Muscle layer of colon (tissue), 2 donors: Measurements from ENCODE around the gene ZNF683.
"Not testable (repeated sequence)": the region's sequence is repeated elsewhere in the genome, so short reads cannot be mapped to it uniquely, and the experiment has no call there.

Experiments used
- H3K27ac ChIP-seq: one replicate; pipeline ENCODE4 v1.7.0; 2013; ENCODE audit warnings: low read depth, mild to moderate bottlenecking, low read length, moderate library complexity
- H3K27me3 ChIP-seq, 2 donors: one replicate each; pipeline ENCODE4 v1.7.0; 2013; ENCODE audit warnings: low read length in 2 of 2, mild to moderate bottlenecking in 2 of 2; ENCODE audit not compliant: insufficient read depth in 2 of 2, control insufficient read depth in 1 of 2
- H3K36me3 ChIP-seq: one replicate; pipeline ENCODE4 v1.7.0; 2013; ENCODE audit warnings: mild to moderate bottlenecking, low read length; ENCODE audit not compliant: insufficient read depth
- H3K4me1 ChIP-seq: one replicate; pipeline ENCODE4 v1.7.0; 2013; ENCODE audit warnings: mild to moderate bottlenecking, low read length; ENCODE audit not compliant: insufficient read depth
- H3K4me3 ChIP-seq, 2 donors: one replicate each; pipeline ENCODE4 v1.7.0; 2013; ENCODE audit warnings: low read length in 2 of 2, low read depth in 1 of 2, mild to moderate bottlenecking in 1 of 2, moderate library complexity in 1 of 2
- H3K9ac ChIP-seq: one replicate; pipeline ENCODE4 v1.7.0; 2013; ENCODE audit warnings: low read length
- H3K9me3 ChIP-seq: one replicate; pipeline ENCODE4 v1.7.0; 2013; ENCODE audit warnings: mild to moderate bottlenecking, low read length
- donor health status: abdominal sarcoma.
- donor health status: Adenocarcinoma of cecum.

The ZNF683 gene

DNA sequence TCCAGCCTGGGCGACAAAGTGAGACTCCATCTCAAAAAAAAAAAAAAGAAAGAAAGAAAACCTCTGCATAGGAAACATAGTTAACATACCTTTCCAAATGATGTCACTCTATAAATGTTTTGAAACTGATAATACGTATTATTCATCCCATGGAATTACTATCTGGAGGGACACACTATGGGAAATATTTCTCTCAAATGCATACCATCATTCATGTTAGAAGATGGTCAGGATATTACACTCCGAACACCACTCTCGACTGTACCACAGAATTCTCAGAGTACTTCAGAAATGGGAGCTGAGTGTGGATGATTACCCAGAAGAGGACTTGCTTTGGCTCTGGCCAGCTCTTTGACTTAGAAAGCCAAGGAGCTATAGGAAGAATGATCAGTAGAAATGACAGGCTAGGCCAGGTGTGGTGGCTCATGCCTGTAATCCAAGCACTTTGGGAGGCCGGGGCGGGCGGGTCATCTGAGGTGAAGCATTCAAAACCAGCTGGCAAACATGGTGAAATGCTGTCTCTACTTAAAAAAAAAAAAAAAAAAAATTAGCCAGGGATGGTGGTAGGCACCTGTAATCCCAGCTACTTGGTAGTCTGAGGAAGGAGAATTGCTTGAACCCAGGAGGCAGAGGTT is 32.8 kb upstream of the ZNF683 start:
- Histone ChIP-seq H3K27ac (no peak overlapping the region), H3K4me1 (no peaks in the 10 kb centered on the region), H3K4me3 (no peak overlapping the region), H3K9me3 (no peaks in the 10 kb centered on the region), H3K9ac (no peak overlapping the region), H3K36me3 (no peaks in the 10 kb centered on the region), H3K27me3 (peaks cover 5 to 21% of the 10 kb centered on the region in 2 donors)

DNA sequence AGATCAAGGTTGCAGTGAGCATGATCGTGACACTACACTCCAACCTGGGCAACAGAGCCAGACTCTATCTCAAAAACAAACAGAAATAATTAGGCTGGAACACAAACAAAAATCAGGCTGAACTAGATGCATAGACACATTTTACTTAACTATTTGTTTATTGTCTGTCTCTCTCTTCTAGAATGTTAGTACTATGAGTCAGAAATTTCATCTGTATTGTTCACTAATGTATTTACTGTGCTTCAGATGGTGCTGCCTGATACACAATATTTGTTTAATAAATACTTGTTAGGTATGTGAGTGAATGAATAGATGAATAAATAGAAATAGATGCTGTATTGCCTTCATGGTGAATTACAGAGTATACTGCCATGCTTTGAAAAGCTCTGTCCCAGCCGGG is 32.1 kb upstream of the ZNF683 start:
- Histone ChIP-seq H3K27me3 (peaks cover 5 to 13% of the 10 kb centered on the region in 2 donors), H3K36me3 (no peaks in the 10 kb centered on the region), H3K4me1 (no peaks in the 10 kb centered on the region), H3K4me3 (no peak overlapping the region), H3K27ac (no peak overlapping the region), H3K9me3 (no peaks in the 10 kb centered on the region), H3K9ac (no peak overlapping the region)

DNA sequence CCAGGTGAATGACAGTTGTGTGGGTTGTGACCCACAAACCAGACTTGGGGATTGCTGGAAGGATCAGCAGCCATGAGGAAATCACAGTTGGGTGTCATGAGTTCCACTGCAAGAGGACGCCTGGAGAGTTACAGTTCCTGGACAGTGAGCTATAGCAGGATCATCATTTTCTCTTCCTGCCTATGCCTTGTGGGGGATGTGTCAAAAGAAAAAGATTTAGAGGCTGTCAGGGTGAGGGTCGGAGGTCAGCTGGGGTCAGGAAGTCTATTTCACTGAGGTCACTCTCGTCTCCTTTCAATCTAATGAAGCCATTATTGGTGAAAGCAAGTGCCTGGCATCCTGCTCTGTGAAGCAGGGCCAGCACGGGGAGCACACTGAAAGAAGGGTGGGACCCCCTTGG is 31.1 kb upstream of the ZNF683 start:
- Histone ChIP-seq H3K36me3 (no peaks in the 10 kb centered on the region), H3K9ac (no peak overlapping the region), H3K4me3 (no peak overlapping the region), H3K27me3 (peaks cover 4 to 5% of the 10 kb centered on the region in 2 donors), H3K4me1 (no peaks in the 10 kb centered on the region), H3K9me3 (no peaks in the 10 kb centered on the region), H3K27ac (no peak overlapping the region)

DNA sequence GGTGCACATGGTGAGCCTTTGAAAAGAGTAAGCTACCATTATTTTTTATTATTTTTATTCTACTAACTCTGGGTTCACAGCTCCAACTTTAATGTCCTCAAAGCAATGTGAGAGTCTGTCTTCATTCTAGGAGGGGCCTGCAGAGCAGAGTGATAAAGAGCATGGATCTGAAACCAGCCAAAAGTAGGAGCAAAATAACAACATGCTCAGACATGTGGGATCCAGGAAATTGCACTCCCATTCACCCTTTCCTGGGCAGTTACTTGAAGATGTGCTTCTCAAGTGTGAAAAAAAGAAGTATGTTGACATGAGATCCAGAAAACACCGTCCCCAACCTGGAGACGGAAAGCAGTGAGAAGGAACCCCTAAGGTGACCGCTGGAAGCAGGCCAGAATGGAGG is 29.3 kb upstream of the ZNF683 start:
- Histone ChIP-seq H3K4me3 (no peak overlapping the region), H3K27me3 (peaks cover 4 to 5% of the 10 kb centered on the region in 2 donors), H3K36me3 (no peaks in the 10 kb centered on the region), H3K9ac (no peak overlapping the region), H3K4me1 (no peaks in the 10 kb centered on the region), H3K27ac (no peak overlapping the region), H3K9me3 (no peaks in the 10 kb centered on the region)

DNA sequence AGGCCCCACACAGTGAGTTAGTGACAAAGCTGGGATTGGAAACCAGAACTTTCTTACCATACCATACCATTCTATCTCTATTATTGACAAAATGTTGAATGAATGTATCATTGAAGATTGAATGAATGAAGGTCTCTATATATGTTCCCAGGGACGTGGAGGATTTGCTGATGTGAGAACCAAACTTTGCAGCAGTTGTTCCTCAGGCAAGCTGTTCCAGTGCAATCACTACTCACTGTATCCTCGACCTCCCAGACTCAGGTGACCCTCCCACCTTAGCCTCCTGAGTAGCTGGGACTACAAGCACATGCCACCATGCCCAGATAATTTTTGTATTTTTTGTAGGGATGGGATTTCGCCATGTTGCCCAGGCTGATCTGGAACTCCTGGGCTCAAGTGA is 26.5 kb upstream of the ZNF683 start:
- Histone ChIP-seq H3K36me3 (no peaks in the 10 kb centered on the region), H3K27me3 (peaks cover 4 to 5% of the 10 kb centered on the region in 2 donors), H3K9ac (no peak overlapping the region), H3K4me1 (no peaks in the 10 kb centered on the region), H3K4me3 (no peak overlapping the region), H3K9me3 (no peaks in the 10 kb centered on the region), H3K27ac (no peak overlapping the region)

DNA sequence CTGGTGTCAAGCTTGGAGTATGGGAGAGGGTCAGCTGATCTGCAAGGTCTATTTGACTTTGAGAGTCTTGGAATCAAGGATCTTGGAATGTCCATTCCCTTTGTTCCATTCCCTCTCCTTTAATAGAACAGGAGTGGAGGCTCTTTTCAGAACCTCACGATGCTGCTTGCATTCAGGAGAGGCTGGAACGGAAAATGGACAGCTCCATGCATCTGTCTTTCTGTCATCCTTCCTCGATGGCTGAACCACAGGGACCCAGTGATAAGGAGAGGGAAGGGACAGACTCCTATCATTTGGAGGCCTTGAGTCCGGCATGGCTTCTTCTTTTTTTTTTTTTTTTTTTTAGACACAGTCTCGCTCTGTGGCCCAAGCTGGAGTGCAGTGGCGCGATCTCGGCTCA is 23.2 kb upstream of the ZNF683 start:
- Histone ChIP-seq H3K9me3 (no peaks in the 10 kb centered on the region), H3K4me3 (no peak overlapping the region), H3K9ac (no peak overlapping the region), H3K27me3 (no peaks in the 10 kb centered on the region), H3K4me1 (no peaks in the 10 kb centered on the region), H3K36me3 (no peaks in the 10 kb centered on the region), H3K27ac (no peak overlapping the region)

DNA sequence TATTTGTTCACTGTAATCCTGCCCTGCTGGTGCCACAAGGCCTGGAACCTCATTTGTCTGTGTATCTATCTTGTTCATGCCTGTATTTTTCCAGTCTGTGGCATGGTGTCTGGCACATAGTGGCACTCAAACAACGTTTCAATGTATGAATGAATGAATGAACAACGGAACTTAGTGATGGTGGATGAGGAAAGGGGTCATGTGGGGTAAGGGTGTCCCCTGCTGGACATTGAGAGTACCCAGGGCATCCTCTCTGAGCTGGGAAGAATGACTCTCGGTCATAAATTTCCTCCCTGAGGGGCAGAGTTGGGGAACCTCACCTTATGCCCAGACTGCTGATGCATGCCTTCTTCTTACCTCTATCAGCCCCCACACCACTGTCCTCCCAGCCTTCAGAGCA is 18.9 kb upstream of the ZNF683 start:
- no peaks in the 10 kb centered on the region for H3K36me3 ChIP-seq
- no peaks in the 10 kb centered on the region for H3K27me3 ChIP-seq
- no peak overlapping the region for H3K27ac ChIP-seq
- no peaks in the 10 kb centered on the region for H3K4me1 ChIP-seq
- no peaks in the 10 kb centered on the region for H3K9me3 ChIP-seq
- H3K4me3 ChIP-seq = no peak overlapping the region
- no peak overlapping the region for H3K9ac ChIP-seq

DNA sequence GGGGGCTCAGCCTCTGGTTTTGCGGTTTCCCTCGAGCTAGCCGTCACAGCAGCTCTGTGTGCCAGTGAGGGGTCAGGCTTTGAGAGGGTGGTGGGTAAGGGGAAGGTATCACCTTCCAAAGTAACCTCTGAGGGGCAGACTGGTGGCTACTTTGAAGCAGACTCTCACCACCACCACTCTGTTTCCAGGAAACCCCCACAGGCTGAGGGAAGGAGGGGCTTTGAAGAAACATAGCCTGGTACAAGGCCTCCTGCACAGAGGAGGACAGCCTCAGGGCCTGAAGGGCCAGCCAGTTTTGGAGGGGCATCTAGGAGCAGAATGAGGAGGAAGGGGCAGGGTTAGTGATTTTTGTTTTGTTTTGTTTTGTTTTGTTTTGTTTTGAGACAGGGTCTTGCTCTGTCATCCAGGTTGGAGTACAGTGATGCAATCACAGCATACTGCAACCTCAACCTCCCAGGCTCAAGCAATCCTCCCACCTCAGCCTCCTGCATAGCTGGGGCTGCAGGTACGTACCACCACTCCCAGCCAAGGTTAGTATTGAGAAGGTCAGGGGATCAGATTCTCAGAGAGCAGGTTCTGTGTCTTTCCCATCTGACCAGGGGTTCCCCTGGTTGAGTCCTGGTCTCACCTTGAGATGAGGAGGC is 17.2 kb upstream of the ZNF683 start:
- H3K36me3 ChIP-seq = no peaks in the 10 kb centered on the region
- H3K27ac ChIP-seq = no peak overlapping the region
- H3K4me3 ChIP-seq = no peak overlapping the region
- no peak overlapping the region for H3K9ac ChIP-seq
- no peaks in the 10 kb centered on the region for H3K4me1 ChIP-seq
- H3K9me3 ChIP-seq = no peaks in the 10 kb centered on the region
- H3K27me3 ChIP-seq = no peaks in the 10 kb centered on the region

DNA sequence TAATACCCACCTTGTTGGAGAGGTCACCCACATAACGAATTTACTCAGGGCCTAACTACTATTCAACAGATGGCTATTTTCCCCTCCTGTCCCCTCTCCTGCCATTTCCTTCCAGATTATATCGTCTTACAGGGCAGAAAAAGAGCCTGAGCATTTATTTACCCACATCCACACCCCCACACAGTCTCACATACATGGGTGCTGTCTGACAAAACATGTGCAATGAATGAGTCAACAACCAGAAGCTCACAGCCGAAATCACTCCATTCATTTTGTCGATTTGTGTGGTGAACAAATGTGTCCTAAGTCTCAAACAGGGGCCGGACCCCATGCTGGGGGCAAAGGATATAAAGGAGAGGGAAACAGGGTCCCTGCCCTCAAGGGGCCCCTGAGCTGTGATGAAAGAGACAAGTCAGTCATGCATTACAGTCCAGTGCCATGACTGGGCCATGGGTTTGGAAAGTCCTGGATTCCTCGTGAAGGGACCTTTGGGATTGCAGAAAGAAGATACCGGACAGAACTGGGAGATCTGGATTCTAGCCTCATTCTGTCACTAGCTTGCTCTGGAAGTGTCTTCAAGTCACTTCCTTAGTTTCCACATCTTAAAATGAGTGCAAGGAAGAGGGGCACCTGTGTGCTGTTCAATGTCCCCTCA is 16.4 kb upstream of the ZNF683 start:
- Histone ChIP-seq H3K4me1 (no peaks in the 10 kb centered on the region), H3K9ac (no peak overlapping the region), H3K27me3 (no peaks in the 10 kb centered on the region), H3K27ac (no peak overlapping the region), H3K4me3 (no peak overlapping the region), H3K36me3 (no peaks in the 10 kb centered on the region), H3K9me3 (no peaks in the 10 kb centered on the region)

DNA sequence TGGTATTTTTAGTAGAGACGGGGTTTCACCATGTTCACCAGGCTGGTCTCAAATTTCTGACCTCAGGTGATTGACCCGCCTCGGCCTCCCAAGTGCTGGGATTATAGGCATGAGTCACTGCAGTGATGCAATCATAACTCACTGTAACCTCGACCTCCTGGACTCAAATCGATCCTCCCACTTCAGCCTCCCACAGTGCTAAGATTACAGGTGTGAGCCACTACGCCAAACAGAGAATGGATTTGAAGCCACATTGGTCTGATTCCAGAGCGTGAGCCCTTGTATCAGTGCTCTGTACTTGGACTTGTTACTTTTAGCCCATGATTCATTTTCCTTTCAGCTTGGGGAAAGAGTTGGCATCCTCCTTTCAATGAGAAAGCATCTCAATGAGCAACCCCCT is 14.9 kb upstream of the ZNF683 start:
- no peaks in the 10 kb centered on the region for H3K9me3 ChIP-seq
- no peaks in the 10 kb centered on the region for H3K27me3 ChIP-seq
- no peaks in the 10 kb centered on the region for H3K36me3 ChIP-seq
- H3K4me1 ChIP-seq = no peaks in the 10 kb centered on the region
- no peak overlapping the region for H3K27ac ChIP-seq
- H3K4me3 ChIP-seq = no peak overlapping the region
- no peak overlapping the region for H3K9ac ChIP-seq

DNA sequence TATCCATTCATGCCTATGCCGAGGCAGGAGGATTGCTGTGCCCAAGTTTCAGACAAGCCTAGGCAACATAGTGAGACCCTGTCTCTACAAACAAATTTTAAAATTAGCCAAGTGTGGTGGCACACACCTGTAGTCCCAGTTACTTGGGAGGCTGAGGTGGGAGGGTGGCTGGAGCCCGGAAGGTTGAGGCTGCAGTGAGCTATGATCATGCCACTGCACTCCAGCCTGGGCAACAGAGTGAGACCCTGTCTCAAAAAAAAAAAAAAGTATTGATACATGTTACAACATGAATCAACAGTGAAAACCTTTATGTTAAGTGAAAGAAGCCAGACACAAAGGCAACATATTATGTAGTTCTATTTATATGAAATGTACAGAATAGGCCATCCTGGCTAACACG is 12.5 kb upstream of the ZNF683 start:
- H3K4me3 ChIP-seq, H3K4me1 ChIP-seq, H3K36me3 ChIP-seq, H3K9ac ChIP-seq, H3K27ac ChIP-seq, H3K27me3 ChIP-seq, H3K9me3 ChIP-seq: not testable (repeated sequence)

DNA sequence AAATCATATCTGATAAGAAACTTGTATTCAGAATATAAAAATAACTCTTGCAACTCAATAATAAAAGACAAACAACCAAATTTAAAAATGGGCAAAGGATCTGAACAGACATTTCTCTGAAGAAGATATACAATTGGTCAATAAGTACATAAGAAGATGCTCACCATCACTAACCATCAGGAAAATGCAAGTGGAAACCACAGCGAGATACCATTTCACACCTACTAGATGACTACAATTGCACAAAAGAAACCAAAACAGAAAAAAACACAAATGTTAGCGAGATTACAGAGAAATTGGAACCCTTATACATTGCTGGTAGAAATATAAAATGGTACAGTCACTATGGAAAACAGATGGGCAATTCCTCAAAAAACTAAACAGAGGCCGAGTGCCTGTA is 11.5 kb upstream of the ZNF683 start:
- Histone ChIP-seq H3K4me1 (no peaks in the 10 kb centered on the region), H3K9me3 (no peaks in the 10 kb centered on the region), H3K9ac (no peak overlapping the region), H3K4me3 (no peak overlapping the region), H3K27me3 (no peaks in the 10 kb centered on the region), H3K36me3 (no peaks in the 10 kb centered on the region), H3K27ac (no peak overlapping the region)
